ES-I3 (cell line): ENCODE results near the gene ZDHHC22.

Source experiments
- H3K36me3 ChIP-seq: 2 replicates; pipeline ENCODE4 v1.6.1; 2013; ENCODE audit warnings: mild to moderate bottlenecking, low read length, control low read depth, moderate library complexity; ENCODE audit not compliant: insufficient read depth
- H3K4me1 ChIP-seq: 2 replicates; pipeline ENCODE4 v1.6.1; 2013; ENCODE audit warnings: mild to moderate bottlenecking, control low read depth, low read length; ENCODE audit not compliant: insufficient read depth
- H3K9ac ChIP-seq: 2 replicates; pipeline ENCODE4 v1.6.1; 2013; ENCODE audit warnings: low read depth, mild to moderate bottlenecking, low read length, moderate library complexity
- H3K9me3 ChIP-seq: 2 replicates; pipeline ENCODE4 v1.6.1; 2013; ENCODE audit warnings: mild to moderate bottlenecking, low read length, moderate library complexity; ENCODE audit not compliant: control insufficient read depth, insufficient read depth

ZDHHC22 gene

DNA sequence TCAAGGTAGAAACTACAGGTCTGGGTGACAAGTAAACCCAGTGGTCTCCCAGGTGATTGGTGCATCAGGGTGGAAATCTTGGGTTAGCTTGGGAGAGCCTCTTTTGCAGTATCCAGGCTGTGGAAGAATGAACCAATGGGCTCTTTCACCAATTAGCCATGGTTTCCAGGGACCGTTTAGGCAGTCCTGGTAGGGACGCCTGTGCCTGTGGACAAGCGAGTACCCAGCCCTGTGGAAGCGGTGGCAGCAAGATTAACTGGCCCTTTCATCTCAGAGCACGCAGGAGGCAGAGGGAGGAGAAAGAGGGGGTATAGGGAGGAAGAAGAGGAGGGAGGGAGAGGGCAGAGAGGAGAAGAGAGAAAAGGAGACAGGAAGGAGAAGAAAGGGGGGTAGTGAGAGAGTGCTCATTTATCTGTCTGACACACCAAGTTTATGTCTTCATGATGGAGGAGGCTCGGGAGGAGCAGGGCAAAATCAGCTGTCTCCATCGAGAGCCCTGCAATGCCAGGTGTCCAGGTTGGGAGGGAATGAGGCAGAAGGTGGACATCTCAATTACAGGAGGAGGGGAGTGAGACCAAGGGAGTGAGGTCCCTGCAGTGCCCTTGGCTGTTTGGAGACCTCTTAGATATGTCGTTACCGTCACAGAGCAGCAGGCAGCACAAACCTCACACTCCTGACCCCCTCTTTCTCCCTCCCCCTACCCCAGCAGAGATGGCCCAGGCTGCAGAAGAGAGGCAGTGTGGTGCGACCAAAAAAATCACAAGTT, 4.6 kb upstream of the ZDHHC22 start:
- peaks cover 43% of the 10 kb centered on the region for H3K4me1 ChIP-seq
- no peaks in the 10 kb centered on the region for H3K36me3 ChIP-seq
- peak overlapping the region; percentile 7; the same call in 1 of the 2 replicates for H3K9ac ChIP-seq
- no peaks in the 10 kb centered on the region for H3K9me3 ChIP-seq

DNA sequence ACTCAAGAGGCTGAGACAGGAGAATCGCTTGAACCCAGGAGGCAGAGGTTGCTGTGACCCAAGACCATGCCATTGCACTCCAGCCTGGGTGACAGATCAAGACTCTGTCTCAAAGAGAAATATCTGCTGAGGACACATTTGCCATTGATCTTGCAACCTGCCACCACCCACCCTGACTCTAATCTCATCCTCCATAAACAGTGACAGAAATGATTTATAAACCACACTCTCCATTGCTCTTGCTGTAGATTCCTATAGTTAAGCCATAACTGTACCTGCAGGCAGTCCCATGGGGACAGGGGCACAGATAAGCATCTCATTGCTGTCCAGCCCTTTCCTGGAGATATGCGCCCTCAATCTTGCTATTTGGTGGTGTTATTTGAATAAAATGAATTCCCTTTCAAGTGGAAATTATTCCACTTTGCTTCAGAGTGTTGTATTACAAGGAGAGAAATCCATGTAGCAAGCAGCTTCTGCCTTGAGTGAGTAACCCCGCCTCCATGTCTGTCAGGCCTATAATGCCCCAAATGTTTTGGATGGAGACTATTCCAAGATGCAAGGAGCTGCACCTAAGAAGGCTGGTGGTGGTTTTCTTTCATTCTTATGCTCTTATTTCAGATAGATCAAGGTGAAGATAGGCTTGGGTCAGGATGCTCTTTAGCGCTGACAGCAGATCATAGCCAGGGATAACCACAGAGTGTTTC, 3.0 kb upstream of the ZDHHC22 start:
- H3K36me3 ChIP-seq, result no peaks in the 10 kb centered on the region
- no peak overlapping the region for H3K9ac ChIP-seq
- H3K9me3 ChIP-seq, result no peaks in the 10 kb centered on the region
- peaks cover 41% of the 10 kb centered on the region for H3K4me1 ChIP-seq

DNA sequence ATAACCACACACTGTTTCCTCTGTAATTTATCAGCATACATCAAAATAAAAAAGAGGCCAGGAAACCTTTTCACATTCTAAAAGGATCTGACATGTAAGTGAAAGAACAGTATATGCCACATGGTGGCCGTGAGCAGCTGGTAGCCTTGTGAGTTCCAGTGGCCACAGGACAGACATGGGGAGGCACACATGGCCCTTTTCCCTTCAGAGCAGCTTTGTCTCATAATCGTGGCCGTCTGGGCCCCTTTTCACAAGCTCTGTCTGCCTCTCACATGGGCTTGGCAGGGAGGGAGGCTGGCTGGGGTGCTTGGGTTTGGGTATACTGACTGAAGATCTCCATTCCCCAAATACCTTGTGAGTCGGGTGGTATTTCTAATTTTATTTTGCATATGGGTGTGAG, 1.5 kb upstream of the ZDHHC22 start:
- Histone ChIP-seq H3K4me1 (peaks cover 41% of the 10 kb centered on the region), H3K9ac (peak overlapping the region; percentile 7; the same call in 1 of the 2 replicates), H3K36me3 (no peaks in the 10 kb centered on the region), H3K9me3 (no peaks in the 10 kb centered on the region)

DNA sequence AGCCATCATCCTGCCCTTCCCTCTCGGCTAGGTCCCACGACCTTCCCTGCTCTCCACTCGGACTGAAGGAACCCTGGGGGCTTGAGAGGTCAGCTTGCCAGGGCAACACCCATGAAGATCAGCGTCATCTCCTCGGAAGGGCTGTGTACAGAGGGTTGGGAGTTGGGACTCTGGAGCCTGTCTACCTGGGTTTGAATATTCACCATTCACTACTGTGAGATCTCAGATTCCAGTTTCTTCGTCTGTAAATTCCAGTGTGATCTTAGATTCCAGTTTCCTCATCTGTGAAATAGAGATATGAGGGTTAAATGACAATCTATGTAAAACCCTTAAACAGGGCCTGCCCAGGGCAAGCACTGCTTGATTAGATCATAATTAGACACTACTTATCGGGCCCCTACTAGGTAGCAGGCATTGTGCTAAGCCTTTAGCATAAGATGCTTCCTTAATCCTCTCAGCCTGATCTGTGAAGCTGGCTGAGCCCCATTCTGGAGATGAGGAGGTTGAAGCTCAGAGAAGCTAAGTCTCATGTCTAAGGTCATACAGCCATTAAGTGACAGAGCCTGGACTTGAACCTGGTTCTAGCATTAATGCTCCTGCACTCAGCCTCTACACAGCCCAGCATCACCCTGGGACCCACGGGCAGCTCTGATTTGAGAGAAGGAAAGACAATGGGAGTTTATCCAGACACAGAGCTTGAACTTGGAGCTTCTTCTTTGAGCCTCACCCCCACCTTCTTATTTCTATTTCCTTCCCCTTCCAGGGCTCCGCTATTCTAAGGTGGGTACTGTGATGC, 612 bp upstream of the ZDHHC22 start:
- peaks cover 41% of the 10 kb centered on the region for H3K4me1 ChIP-seq
- H3K9me3 ChIP-seq, result no peaks in the 10 kb centered on the region
- H3K9ac ChIP-seq, result peak overlapping the region; percentile 63
- H3K36me3 ChIP-seq, result no peaks in the 10 kb centered on the region

DNA sequence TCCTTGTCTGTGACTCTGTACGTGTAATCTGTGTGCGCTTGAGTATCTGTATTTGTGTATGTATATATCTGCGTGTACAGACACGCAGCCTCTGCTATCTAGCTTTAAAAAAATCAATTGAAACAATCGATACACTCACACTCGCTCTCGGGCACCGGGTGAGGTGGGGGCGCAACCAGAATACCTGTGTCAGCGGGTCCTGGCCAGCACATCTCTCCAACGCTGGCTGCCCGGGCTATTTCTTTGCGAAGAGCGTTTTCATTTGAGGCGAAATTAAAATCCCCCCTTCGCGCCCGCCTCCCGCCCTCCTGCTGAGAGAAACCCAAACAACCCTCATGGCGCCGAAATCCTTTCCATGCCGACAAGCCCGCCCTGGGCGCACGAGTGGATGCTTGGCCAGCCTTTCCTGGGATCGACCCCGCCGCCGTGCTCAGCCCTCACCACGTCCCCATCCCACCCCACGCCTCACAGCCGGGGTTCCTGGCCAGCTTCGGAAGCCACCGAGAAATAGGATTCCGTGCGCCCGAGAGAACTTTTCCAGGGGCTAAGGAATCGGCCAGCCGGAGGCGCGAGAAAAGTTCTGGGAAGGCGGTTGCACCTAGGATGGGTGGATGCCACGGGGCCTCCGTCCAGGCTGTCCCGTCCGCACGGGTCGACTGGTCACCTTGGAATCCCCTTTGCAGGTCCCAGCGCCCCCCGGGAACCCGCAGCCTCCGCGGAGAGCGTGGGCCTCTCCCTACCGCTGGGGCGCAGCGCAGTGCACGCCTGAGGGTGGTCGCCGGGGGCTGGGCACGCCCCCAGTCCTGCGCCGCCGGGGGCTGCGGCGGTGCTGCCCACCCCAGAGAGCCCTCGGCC, 1.0 kb downstream of the ZDHHC22 start:
- Histone ChIP-seq H3K9ac (peak overlapping the region; percentile 63), H3K36me3 (no peaks in the 10 kb centered on the region), H3K9me3 (no peaks in the 10 kb centered on the region), H3K4me1 (peaks cover 31% of the 10 kb centered on the region)

DNA sequence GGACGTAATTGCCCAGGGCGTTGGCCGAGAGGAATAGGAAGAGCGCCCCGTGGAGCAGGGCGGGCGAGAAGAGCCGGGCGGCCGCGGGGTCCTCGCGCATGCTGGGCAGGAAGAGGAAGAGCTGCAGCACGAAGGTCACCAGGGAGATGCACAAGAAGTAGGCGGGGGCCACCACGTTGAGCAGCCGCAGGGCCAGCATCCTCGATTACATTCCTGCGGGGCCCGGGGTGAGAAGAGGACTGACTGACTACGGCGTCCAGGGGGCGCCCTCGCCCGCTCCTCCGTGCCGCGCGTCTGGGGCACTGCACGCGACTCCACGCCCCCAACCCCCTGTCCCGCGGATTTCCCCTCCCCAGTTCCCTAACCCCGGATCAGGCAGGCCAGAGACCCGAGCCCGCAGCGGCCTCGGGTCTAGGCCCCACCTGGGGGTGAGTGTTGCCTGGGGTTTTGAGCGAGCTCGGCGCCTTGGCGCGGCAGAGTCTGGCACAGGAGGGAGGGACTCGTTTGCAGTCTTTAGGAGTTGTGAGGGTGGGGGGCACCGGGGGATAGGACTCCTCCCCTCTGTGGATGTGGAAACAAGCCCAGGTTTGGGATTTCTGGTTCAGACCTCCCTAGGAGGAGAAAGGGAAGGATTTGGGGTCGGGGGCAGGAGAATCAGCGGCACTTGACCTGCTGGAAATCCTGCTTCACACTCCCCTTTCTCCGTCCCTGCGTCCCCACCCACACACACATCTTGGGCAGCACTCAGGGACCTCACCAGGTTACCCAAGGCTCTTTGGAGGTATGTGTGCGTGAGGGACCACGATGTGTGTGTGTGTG, 1.8 kb downstream of the ZDHHC22 start:
- Histone ChIP-seq H3K36me3 (no peaks in the 10 kb centered on the region), H3K9ac (peak overlapping the region; percentile 63)

DNA sequence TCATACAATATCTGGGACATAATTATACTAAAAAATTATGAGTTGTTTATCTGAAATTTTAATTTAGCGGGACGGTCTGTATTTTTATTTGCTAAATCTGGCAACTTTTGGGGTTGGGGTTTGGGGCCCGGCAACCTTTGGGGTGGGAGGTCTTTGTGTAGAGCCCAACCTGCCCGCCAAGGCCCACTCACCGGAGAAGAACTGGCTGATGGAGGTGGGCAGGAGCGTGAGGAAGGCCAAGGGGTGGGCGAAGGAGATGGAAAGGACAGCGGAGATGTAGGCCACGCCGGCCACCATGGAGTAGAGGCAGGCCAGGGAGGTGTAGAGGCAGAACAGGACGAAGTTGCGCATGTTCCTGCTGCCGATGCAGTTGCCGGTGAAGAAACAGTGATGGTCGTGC, 2.6 kb downstream of the ZDHHC22 start:
- Histone ChIP-seq H3K9ac (no peak overlapping the region), H3K36me3 (no peaks in the 10 kb centered on the region), H3K4me1 (peaks cover 16% of the 10 kb centered on the region), H3K9me3 (no peaks in the 10 kb centered on the region)

More for the DNA sequence above, 1.8 kb downstream of the ZDHHC22 start:
- Histone ChIP-seq H3K4me1 (peaks cover 23% of the 10 kb centered on the region), H3K9me3 (no peaks in the 10 kb centered on the region)

DNA sequence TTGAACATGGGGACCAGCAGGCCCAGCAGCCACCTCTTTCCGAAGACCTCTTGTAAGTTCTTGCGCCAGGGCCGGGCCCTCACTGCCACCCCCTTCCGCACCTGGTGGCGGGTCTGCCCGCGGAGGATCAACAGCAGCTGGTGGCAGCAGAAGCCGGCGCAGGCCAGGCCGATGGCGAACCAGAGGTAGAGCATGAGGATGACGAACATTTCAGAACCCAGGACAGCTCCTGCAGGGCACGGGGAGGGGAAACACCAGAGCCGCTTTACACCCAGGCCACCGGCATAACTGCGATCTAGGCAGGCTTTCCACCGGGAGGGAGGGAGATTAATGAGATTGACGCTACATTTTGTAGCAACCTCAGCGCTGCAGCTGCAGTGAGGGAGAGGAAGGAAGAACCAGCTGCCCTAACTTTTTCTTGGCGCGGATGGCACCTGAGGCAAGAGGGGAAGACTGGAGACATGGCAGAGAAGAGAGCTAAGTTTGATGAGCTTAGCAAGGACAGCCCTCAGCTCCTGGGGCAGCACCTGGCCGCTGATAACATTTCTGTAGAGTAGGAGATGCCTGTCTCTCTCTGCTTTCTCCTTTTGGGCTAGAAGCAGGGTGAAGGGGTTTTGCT, 7.8 kb downstream of the ZDHHC22 start:
- Histone ChIP-seq H3K4me1 (no peaks in the 10 kb centered on the region), H3K9me3 (no peaks in the 10 kb centered on the region), H3K9ac (no peak overlapping the region), H3K36me3 (no peaks in the 10 kb centered on the region)

DNA sequence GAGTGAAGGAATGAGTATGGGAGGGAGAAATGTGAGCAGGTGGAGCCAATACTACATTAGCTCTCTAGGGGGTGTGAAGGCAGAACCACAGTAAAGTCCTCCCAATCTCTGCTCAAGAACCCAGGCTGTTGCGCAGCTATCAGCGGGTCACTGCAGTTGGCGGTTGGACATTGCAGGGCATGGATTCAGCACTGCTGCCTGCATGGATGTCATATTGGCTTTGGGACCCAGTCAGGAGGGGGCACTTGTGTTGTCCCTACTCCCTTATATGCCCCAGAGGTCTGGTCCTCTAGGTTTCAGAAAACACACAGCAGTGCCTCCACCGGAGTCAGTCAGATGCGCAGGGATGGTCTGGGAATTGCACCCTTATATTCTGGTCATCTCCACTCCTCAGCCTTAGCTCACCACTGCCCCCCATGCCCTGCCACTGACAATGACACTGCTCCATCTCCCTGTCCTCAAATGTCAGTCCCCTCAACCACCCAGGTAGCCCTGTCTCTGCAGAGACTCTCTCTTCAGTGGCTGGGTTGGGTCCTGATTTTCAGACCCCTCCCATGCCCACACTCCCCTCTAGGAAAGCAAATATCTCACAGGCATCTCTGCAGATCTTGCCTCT, 9.6 kb downstream of the ZDHHC22 start:
- Histone ChIP-seq H3K36me3 (no peaks in the 10 kb centered on the region), H3K9ac (no peak overlapping the region), H3K4me1 (no peaks in the 10 kb centered on the region), H3K9me3 (no peaks in the 10 kb centered on the region)

DNA sequence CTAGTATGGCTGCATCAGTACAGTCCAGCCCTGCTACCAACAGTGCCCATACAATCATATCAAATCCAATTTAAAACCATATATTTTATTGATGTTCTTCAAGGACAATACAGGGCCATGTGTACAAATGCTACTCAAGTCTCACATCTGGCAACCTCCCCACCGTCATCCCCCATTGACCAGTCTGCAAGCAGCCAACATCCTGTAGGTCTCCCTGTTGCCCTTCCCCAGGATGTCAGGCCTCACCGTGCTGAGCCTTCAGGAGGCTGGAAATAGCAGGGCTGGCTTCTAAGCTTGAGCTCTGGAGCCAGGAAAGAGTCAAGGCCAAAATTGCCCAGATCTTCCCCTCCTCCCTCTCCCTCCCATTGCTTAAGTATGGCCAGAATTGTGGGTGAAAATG, 10.4 kb downstream of the ZDHHC22 start:
- no peak overlapping the region for H3K9ac ChIP-seq
- no peaks in the 10 kb centered on the region for H3K9me3 ChIP-seq
- no peaks in the 10 kb centered on the region for H3K4me1 ChIP-seq
- H3K36me3 ChIP-seq, result no peaks in the 10 kb centered on the region

DNA sequence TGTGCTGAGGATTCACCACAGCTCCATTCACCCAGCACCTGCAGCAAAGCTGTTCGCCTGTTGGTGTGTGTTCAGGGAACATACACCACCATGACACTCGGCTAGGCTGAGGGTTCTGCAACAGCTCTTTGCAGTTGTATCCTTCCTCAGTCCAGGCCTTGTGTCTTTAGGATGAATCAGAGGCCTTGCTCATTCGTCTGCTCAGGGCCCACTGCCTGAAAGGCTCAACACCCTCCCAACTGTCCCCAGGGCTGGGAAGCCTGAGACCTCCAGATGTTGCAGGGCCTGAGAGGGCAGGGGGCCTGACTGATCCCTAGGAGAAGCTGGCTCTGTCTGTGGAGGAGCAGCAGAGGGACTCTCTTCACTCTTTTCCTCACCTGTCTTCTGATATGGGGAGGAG, 11.2 kb downstream of the ZDHHC22 start:
- Histone ChIP-seq H3K36me3 (no peaks in the 10 kb centered on the region), H3K4me1 (no peaks in the 10 kb centered on the region), H3K9ac (no peak overlapping the region), H3K9me3 (no peaks in the 10 kb centered on the region)

DNA sequence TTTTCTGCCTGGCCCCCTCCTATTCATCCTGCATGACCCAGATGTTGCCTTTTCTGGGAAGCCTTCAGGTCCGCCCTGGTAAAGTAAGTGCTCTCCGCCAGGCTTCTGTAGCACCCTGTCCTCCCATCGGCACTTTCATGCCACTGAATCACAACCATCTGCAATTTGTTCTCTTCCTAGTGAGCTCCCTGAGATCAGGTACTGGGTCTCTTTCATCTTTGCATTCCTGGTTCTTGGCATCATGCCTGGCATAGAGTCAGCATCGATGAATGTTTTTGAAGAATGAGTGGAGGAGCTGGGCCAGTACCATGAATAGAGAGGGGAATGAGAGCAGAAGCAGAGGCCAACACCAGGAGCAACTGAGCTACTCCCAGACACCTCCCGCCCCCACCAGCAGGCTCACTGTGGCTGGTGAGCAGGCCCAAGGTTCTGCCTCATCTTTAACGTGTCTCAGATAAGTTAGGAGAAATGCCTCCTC, 13.1 kb downstream of the ZDHHC22 start:
- no peak overlapping the region for H3K9ac ChIP-seq
- no peaks in the 10 kb centered on the region for H3K36me3 ChIP-seq
- peaks cover 11% of the 10 kb centered on the region for H3K4me1 ChIP-seq
- no peaks in the 10 kb centered on the region for H3K9me3 ChIP-seq
